DMS 273 (cell line): Measurements from ENCODE around the gene NXN.
"Not testable (repeated sequence)": the region's sequence is repeated elsewhere in the genome, so short reads cannot be mapped to it uniquely, and the experiment has no call there.

Experiments
- DNase-seq: peaks from one replicate; lab custom pipeline; 2025; ENCODE audit not compliant: unreplicated experiment; lab: John Stamatoyannopoulos, UW

Gene NXN

DNA sequence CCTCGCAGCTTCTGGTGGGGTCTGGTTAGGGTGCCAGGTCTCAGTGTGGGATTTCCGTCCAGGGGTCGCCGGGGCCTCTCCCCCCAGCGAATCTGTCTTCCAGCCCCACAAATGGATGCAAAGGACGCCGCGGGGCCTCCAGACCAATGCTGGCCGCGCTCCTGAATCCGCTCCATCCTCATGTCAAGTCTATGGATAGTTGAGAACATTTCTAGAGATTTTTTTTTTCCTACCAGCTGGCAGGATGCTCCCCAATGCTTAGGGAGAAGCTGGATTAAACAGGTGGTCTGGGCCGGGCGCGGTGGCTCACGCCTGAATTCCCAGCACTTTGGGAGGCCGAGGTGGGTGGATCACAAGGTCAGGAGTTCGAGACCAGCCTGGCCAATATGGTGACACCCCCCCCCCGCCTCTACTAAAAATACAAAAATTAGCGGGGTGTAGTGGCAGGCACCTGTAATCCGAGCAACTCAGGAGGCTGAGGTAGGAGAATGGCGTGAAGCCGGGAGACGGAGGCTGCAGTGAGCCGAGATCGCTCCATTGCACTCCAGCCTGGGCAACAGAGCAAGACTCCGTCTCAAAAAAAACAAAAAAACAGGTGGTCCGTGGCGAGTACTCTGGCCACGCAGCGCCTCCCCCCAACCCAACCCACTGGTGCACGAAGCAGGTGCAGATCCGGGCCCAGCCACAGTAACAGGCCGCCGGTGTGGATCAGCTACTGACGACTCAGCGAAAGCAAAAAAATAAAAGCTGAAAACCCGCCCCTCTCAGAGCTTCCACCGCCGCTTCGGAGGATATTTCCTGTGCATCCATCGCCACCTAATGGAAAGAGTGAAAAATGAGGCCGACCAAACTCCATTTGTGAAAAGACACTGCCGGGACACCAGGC is 1.1 kb upstream of the NXN start:
- peak; percentile 91 for DNase-seq

DNA sequence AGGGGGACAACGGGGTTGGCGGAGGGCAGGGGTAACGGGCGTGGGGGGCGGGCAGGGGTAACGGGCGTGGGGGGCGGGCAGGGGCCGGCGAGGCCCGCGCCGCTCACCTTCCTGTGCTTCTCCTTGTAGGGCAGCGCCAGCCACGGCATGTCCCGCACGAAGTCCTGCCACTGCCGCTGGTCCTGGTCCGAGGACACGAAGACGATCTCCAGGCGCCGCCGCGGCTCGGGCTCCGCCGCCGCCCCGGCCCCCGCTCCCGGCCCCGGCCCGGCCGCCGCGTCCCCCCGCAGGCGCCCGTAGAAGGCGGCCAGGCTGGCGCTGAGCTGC is 401 bp downstream of the NXN start:
- DNase-seq, result no peak

DNA sequence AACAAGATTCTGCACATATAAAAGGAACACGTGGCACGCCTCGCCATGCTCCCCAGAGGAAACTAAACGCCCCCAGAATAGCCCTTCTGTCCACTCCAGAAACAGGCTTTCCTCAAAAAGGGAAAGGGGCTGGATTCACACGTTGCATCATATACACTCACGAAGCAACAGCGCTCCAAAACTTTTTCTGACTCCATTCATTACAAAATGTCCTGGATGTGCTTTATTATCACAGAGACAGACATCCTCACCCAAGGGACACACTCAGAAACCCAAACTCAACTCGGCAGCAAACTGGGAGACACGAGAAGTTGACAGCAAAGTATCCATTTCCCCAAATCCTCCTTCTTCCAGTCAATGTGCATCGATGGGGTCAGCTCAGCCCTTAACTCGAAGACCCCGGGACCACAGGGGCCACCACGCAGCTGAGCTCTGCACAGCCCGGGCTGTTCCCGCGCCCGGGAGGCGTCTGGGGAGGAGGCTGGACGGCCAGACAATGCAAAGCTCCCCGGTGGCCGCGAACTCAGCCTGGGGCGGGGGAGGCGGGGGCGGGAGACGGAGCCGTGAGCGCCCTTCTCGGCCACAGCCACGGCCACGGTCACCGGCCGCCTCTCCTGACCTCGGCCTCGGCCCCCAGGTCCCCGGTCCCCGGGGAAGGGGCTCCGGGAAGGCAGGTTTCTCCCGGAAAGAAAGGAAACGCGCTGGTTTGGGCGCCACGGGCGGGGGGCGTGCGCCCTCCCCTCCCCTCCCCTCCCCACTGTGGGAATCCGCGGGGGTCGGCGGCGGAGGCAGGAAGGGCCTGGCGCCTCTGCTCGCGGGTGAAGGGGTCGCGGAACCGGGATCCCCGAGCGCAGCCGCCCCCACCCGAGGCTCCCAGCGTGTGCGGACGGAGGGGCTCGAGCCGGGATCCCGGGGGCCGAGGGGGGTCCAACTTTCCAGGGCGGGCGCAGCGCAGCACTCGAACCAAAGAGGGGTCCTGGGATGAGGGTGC is 1.2 kb downstream of the NXN start:
- DNase-seq, result peak; percentile 34

DNA sequence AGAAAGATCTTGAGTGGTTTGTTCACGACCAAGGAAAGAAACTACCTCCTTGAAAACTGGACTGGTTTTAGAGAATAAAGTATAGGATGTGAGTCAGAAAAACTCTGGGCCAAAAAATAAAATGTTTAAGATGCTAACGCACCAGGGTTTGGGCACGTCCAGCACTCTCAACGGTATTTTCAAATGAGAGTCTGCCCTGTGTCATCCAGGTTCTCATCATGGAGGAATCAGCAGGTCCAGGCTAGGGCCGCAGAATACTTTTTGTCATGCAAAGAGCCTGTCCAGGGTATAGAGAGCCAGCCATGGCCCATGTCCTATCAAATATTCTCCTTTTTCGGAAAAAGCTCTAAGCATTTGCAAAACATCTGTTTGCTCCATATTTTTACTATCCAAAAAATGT is 2.4 kb downstream of the NXN start:
- DNase-seq, result no peak

DNA sequence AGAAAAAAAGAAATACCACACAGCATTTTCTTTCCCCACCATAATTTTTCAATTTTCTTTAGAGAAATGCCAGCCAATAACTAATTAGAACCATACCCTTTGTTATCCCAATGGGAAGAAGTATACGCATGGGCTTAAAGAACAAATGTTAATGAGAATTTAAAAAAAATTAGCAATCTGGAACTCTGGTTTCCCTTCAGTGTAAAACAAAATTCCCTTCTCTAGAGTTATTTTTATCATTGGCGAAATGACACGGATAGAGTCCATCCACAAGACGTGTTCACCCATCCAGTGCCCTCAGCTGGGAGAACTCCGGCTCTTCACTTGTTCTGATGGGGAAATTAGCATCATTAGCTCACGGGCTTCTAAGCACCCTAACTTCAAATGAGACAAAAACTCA is 3.3 kb downstream of the NXN start:
- DNase-seq, result no peak

DNA sequence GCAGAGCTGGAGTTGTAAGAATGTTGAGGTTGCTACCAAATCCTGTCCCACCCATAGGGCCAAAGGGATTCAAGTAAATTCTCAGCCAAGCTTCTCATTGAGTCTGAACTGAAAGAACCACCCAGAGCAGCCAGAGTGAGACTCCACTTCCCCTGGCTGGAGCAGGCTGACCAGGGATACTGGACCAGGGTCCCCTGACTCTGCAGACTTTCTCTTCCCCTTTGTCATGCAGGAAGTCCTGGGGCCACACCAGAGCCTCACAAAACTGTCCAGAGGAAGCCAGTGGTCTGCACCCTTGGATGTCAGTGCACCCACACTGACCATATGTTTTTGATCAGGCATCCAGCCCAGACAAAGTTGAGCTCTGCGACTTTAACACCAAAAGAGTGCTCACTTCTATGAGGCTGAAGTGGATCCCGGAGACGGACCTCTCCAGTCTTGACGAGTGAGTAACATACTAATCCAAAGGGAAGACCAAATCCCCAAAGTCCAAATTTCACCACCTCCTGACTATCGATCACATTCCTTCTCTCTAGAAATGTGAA is 4.1 kb downstream of the NXN start:
- DNase-seq, result no peak

DNA sequence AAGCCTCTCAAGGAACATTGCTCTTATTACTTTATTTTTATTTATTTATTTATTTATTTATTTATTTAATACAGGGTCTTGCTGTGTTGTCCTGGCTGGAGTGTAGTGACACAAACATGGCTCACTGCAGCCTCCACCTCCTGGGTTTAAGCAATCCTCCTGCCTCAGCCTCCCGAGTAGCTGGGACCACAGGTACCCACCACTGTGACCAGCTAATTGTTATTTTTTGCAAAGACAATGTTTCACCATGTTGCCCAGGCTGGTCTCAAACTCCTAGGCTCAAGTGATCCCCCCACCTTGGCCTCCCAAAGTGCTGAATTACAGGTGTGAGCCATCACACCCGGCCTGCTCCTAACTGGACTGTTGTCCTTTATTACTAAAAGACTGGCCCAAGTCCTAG is 4.8 kb downstream of the NXN start:
- not testable (repeated sequence) for DNase-seq

DNA sequence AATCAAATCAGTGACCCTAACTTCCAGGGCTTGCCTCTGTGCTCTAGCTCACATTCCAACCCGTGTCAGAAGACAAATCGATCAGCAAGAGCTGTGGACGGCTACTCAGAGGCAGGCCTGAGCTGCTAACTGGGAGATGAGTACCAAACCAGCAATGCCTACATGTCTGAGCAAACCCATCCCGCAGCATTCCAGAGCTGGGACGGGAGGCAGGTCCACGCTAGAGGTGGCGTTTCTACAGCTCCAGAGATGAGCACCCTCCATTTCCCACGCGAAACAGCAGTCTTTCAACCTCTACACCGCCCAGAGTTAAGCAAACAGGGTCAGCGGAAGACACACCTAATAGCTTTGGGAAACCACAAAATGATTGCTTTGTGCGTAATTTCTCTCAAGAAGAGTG is 6.5 kb downstream of the NXN start:
- no peak for DNase-seq

DNA sequence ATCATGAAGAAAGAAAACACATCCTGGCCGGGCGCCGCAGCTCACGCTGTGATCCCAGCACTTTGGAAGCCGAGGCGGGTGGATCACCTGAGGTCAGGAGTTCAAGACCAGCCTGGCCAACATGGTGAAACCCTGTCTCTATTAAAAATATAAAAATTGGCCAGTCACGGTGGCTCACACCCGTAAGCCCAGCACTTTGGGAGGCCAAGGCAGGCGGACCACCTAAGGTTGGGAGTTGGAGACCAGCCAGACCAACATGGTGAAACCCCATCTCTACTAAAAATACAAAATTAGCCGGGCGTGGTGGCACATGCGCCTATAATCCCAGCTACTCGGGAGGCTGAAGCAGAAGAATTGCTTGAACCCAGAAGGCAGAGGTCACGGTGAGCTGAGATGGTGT is 7.7 kb downstream of the NXN start:
- DNase-seq, result not testable (repeated sequence)

DNA sequence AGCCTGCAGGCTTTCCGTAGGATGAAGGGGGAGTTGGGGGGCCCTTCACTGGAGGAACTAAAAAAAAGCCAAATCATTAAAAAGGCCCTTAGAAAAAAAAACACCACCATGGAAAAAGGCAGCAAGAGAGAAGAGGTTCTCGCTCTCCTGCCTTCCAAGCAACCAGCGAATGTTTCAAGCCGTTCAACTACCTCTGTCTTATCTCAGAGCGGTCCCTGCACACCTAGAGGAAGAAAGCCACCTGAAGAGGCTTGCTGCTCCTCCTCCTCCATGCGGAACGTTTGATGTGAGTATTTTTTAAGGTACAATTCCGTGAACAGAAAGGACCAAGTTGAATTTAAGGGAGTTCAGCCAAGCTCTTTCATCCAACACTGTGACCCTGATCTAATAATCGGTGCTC is 9.2 kb downstream of the NXN start:
- no peak for DNase-seq

DNA sequence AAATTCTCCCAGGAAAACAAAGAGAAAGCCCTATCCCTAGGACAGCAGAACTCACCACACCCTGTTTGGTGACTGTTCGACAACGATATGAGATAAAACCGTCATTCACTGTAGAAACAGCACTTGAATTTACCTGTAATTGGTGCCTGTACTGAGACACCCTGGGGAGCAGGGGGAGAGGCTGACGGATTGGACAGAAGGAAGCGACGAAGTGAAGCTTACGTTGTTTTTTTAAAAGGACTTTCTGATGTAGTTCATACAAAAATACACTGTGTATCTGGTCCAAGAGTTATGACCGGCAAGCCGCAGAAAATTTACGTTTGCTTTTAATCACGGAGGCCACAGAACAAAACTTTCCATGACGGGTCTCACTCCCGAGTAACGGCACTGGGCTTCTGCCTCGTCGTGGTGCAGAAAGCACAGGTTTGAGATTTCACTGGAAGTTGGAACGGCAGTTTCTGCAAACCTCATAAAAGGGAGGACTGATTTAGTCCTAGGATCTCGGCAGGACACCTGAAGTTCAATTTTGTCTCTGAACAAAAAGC is 9.7 kb downstream of the NXN start:
- no peak for DNase-seq

DNA sequence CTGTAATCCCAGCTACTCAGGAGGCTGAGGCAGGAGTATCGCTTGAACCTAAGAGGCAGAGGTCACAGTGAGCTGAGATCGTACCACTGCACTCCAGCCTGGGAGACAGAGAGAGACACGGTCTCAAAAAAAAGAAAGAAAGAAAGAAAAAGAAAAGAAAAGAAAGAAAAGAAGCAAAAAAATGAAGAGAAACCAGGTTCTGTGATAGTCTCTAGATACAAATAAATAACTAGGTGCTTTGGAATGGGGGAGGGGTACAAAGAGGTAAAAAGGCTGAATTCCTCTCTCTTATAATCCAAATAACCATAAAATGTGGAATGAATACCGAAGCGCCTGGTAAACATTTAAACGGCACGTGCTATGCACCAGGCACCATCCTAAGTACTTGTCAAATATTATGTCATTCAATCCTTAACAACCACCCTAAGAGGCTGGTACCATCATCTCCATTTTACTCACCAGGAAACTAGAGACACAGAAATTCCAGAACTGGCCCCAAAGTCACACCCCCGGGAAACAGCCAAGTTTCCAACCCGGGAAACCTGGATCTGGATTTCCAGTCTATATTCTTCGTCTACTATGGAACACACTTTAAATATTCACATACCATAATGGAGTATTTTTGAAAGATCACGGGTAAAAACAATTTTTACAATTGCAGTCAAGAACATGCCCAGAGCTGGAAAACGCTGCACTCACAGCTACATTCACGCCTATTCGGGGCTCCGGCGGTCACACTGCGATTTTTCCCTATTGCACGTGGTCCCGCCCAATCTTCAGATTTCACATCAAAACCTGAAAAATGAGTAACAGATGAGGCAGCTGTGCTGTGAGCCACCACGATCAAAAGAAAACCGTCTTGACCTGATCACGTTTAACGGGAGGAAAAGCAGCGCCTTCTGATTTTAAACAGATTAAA is 10.5 kb downstream of the NXN start:
- no peak for DNase-seq

DNA sequence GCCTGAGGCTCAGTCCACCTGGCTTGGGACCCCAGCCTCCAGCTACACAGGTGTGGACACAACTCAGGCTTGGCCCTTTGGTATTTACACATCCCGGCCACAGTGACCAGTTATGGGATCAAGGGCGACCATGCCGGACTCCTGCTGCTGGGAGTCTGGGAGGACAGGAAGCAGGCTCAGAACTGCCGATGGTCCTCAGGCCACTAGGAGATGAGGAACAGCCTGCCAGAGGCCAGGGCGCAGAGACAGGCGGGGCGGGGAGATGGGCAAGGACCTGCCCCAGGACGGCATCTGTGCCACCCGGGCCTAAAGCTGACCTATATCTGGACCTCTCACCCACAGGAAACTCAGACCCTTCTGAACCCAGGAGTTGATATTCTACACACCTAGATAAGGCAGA is 12.5 kb downstream of the NXN start:
- no peak for DNase-seq

DNA sequence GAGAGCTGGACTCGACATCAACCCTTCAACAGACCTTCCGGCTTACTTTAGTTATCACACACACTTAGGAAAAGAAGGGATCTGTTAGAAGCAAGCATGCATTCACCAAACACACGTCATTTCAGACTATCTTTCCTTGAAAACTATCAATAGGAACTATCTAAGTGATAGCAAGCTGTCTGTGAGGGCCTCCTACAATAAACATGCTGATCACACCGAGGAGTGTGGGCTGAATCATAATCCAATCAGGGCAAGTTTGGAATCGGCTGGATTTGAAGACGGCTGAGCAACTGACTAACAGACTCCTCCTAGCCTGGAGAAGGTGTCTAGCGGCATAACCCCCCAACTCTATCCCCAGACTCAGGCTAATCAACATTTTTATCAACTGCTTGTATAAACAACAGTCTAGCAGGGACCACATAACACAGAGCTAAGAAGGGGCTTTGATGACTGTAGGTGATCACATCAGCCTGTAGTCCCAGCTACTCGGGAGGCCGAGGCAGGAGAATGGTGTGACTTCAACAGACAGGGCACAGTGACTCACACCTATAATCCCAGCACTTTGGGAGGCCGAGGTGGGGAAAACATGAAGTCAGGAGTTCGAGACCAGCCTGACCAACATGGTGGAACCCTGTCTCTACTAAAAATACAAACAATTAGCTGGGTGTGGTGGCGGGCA is 14.1 kb downstream of the NXN start:
- no peak for DNase-seq

DNA sequence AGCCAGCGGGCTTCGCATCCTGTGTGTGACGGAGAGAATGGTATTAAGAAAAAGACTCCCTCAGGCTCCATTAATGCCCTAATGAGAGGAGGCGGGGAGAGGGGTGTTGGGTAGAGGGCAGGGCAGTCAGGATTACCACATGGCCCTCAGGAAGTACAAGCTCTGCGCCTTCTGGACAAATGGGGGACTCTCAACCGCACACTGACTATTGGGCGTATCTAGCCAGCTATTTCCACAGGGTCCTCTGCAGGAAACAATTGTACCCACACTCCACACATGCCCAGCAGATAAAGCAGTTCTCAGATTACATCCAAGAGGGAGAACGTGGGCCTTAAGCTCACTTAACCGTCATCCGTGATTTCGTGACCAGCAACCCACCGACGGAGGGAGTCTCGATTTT is 14.7 kb downstream of the NXN start:
- no peak for DNase-seq

DNA sequence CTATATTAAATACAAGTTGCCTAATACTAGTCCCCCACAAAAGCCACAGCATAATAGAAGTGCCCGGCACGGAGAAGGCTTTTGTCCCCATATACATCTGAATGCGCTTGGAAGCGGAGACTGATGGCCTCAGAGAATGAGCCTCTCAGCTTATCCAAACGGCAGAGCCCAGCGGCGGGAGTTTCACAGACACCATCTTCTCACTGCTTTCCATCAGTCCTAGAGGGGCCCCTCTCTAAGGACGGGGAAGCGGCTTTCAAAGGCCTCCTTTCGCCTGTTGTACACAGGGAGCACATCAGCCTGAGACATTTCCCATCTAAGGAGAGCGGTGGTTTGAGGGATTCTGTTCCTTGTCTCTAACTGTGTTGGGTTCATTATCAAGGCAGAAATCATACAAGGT is 16.9 kb downstream of the NXN start:
- no peak for DNase-seq

DNA sequence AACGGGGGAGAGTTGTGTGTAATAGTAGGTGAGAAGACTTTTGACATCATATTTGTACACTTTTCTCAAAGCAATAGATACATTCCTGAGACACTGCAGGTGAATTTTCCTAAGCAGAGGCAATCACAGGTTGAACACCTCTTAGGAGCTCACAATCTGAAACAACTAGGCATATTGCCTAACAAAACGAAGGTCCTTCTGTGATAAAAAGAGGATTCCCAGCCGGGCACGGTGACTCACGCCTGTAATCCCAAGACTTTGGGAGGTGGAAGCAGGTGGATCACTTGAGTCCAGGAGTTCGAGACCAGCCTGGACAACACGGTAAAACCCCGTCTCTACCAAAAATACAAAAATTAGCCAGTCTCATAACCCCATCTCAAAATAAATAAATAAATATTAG is 17.4 kb downstream of the NXN start:
- DNase-seq, result no peak

DNA sequence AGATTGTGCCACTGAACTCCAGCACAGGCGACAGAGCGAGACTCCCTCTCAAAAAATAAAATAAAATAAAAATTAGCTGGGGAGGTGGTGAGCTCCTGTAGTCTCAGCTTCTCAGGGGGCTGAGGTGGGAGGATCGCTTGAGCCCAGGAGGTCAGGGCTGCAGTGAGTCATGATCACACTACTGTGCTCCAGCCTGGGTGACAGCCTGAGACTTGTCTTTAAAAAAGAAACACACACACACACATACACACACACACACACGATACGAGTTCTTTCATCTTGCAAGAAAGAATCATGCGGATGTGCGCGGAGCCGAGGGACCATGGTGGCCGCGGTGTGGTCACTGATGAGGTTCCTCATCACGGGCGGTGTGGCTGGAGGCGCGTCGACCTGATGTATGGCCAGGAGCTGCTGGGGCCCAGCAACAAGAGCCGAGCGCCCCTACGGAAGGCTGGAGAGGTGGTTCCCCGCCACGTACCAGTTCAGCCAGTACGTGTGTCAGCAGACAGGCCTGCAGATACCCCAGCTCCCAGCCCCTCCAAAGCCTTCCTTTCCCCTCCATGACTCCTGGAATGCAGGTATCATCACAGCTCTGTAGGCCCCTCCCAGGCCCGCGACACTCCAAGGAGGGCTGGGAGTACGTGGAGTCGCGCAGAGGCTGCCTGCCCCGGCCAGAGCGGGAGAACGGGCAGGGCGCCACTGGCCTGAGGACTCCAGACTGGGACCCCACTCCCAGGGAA is 20.7 kb downstream of the NXN start:
- DNase-seq, result no peak

DNA sequence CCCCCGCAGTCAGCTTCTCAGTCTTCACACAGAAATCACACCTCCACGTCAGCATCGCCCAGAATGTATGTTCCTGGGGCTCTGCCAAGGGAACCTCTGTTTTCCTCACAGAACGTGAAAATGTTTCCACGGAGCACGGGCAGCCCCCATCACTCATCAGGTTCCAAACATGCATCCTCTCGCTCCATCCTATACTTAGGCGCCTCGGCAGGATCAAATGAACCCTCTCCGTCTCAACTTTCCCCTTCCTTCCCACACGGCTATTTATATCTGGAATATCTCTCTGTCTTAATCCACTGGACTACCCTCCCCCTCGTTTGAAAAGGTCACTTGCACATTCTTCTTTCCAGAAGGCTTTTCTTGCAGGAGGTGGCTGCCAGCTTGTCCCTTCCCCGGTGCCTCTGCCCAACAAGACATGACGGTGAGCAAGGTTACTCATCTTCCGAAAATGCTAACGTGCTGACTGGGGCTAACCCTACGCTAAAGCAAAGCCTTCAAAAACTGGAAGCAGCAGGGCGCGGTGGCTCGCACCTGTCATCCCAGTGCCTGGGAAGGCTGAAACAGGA is 21.6 kb downstream of the NXN start:
- DNase-seq, result no peak
